Measurements from ENCODE around the gene SORT1.

Gene SORT1

DNA sequence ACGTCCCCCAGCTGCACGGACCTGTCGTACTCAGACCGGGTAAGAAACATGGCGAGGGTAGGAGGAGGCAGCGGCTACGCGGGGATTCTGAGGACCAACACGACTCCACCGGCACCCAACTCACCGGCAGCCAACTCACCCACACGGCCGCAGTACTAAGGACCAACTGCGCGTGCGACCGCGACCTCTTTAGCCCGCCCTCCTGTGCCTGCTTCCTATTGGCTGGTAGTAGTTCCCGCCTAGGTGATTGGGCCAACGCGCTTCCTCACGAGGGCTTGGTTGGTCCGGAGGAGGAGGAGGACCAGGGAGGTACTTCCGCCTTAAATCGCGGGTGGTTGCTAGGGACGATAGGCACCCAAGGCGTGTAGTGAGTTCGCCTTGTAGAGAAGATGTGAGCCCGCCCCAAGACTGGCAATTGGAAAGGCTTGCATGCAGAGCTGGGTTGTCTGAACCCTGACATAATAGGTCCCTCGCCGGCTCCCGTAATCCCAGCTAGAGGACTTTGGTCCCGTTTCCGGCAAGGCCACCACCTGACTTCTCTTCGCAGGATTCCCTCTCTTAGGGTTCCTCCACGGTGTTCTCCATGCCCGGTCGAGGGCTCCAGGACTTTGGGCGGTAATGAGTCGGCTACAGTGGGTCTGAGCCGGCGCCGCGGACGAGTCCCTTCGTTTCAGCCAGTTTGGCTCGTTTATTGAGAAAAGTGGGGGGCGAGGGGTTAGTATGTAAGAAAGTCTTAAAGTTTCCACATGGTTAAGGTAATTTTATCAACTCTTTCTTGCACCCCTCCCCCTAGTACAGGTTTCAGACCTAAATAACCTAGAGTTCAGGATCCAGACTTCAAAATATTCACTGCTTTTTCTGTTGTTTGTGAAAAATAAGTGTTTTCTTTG, 28.8 kb upstream of the SORT1 start, which contains the start of gene PSMA5:
PSMA5 (minus strand) TSS at position 168 of the 890 bp plus-strand sequence; CDS start at position 50, 118 bp downstream.
- Histone ChIP-seq H3K9me3 (ENCODE audit: control insufficient read depth, low read length) (no peaks in the 10 kb centered on the region), H3K36me3 (ENCODE audit: control insufficient read depth, insufficient read depth, low read length) (peaks cover under 1% of the 10 kb centered on the region), H3K27ac (ENCODE audit: insufficient read depth, low read length, poor library complexity, severe bottlenecking) (peak within 1 kb of the TSS; percentile 91), H3K27me3 (replicated peaks; ENCODE audit: control insufficient read depth, insufficient read depth, low read length, poor library complexity, severe bottlenecking) (no peaks in the 10 kb centered on the region), H3K4me3 (ENCODE audit: insufficient read depth, low read depth, low read length, poor library complexity, severe bottlenecking) (peak within 1 kb of the TSS; percentile 73), H3K4me1 (ENCODE audit: control insufficient read depth, insufficient read depth, low read length, poor library complexity, severe bottlenecking) (peaks cover 7% of the 10 kb centered on the region)
- peak; percentile 92 to 94 (median 94) for DNase-seq

GRCh38 chr1:109425391-109426280, 27.9 kb upstream of the SORT1 start:
- H3K36me3 ChIP-seq (ENCODE audit: control insufficient read depth, insufficient read depth, low read length), result peaks cover 9% of the 10 kb centered on the region
- H3K4me3 ChIP-seq (ENCODE audit: insufficient read depth, low read depth, low read length, poor library complexity, severe bottlenecking), result peak overlapping the region; percentile 73
- peak in 2 of 3 donors; percentile 47 to 55 for DNase-seq

GRCh38 chr1:109423498-109423897, 25.8 kb upstream of the SORT1 start:
- no peaks in the 10 kb centered on the region for H3K9me3 ChIP-seq (ENCODE audit: control insufficient read depth, low read length)
- no peak overlapping the region for H3K4me3 ChIP-seq (ENCODE audit: insufficient read depth, low read depth, low read length, poor library complexity, severe bottlenecking)
- peaks cover 25% of the 10 kb centered on the region for H3K36me3 ChIP-seq (ENCODE audit: control insufficient read depth, insufficient read depth, low read length)
- DNase-seq, result no peak
- H3K27me3 ChIP-seq (replicated peaks; ENCODE audit: control insufficient read depth, insufficient read depth, low read length, poor library complexity, severe bottlenecking), result no peaks in the 10 kb centered on the region
- peaks cover 7% of the 10 kb centered on the region for H3K4me1 ChIP-seq (ENCODE audit: control insufficient read depth, insufficient read depth, low read length, poor library complexity, severe bottlenecking)
- peak overlapping the region; percentile 26 for H3K27ac ChIP-seq (ENCODE audit: insufficient read depth, low read length, poor library complexity, severe bottlenecking)

More at GRCh38 chr1:109425391-109426280, 27.9 kb upstream of the SORT1 start:
- no peaks in the 10 kb centered on the region for H3K9me3 ChIP-seq (ENCODE audit: control insufficient read depth, low read length)
- peak overlapping the region; percentile 91 for H3K27ac ChIP-seq (ENCODE audit: insufficient read depth, low read length, poor library complexity, severe bottlenecking)
- H3K4me1 ChIP-seq (ENCODE audit: control insufficient read depth, insufficient read depth, low read length, poor library complexity, severe bottlenecking), result peaks cover 7% of the 10 kb centered on the region
- no peaks in the 10 kb centered on the region for H3K27me3 ChIP-seq (replicated peaks; ENCODE audit: control insufficient read depth, insufficient read depth, low read length, poor library complexity, severe bottlenecking)

- no peak for DNase-seq
- H3K4me3 ChIP-seq (ENCODE audit: insufficient read depth, low read depth, low read length, poor library complexity, severe bottlenecking), result no peak overlapping the region
- no peak overlapping the region for H3K27ac ChIP-seq (ENCODE audit: insufficient read depth, low read length, poor library complexity, severe bottlenecking)
- H3K27me3 ChIP-seq (replicated peaks; ENCODE audit: control insufficient read depth, insufficient read depth, low read length, poor library complexity, severe bottlenecking), result no peaks in the 10 kb centered on the region
- H3K36me3 ChIP-seq (ENCODE audit: control insufficient read depth, insufficient read depth, low read length), result peaks cover 88% of the 10 kb centered on the region
- no peaks in the 10 kb centered on the region for H3K9me3 ChIP-seq (ENCODE audit: control insufficient read depth, low read length)
- H3K4me1 ChIP-seq (ENCODE audit: control insufficient read depth, insufficient read depth, low read length, poor library complexity, severe bottlenecking), result no peaks in the 10 kb centered on the region
Observed at GRCh38 chr1:109412551-109412950, 14.8 kb upstream of the SORT1 start.

DNA sequence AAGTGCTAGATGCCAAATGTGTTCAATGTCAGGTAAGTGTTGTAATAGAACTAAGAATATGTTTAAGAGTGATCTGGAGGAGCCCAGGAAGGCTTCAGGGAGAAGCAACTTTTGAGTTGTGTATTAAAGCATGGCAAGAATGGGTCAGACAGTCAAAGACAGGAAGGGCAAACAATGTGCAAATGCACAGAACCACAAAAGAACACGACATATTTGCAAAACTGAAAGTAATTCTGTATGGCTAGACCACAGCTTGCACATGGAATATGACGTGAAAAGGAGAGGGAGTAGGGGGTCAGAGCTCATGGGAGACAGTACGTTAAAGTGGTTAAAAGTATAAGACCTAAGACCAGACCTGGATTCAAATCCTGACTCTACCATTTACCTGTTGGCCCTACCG, 7.1 kb upstream of the SORT1 start:
- DNase-seq, result no peak
- Histone ChIP-seq H3K4me1 (ENCODE audit: control insufficient read depth, insufficient read depth, low read length, poor library complexity, severe bottlenecking) (no peaks in the 10 kb centered on the region), H3K4me3 (ENCODE audit: insufficient read depth, low read depth, low read length, poor library complexity, severe bottlenecking) (no peak overlapping the region), H3K36me3 (ENCODE audit: control insufficient read depth, insufficient read depth, low read length) (peaks cover 45% of the 10 kb centered on the region), H3K9me3 (ENCODE audit: control insufficient read depth, low read length) (no peaks in the 10 kb centered on the region), H3K27me3 (replicated peaks; ENCODE audit: control insufficient read depth, insufficient read depth, low read length, poor library complexity, severe bottlenecking) (no peaks in the 10 kb centered on the region), H3K27ac (ENCODE audit: insufficient read depth, low read length, poor library complexity, severe bottlenecking) (no peak overlapping the region)

- Histone ChIP-seq H3K9me3 (ENCODE audit: control insufficient read depth, low read length) (no peaks in the 10 kb centered on the region), H3K36me3 (ENCODE audit: control insufficient read depth, insufficient read depth, low read length) (peaks cover 21% of the 10 kb centered on the region), H3K4me3 (ENCODE audit: insufficient read depth, low read depth, low read length, poor library complexity, severe bottlenecking) (no peak overlapping the region), H3K27me3 (replicated peaks; ENCODE audit: control insufficient read depth, insufficient read depth, low read length, poor library complexity, severe bottlenecking) (peaks cover 1% of the 10 kb centered on the region), H3K4me1 (ENCODE audit: control insufficient read depth, insufficient read depth, low read length, poor library complexity, severe bottlenecking) (peaks cover 8% of the 10 kb centered on the region), H3K27ac (ENCODE audit: insufficient read depth, low read length, poor library complexity, severe bottlenecking) (no peak overlapping the region)
- no peak for DNase-seq
Observed at GRCh38 chr1:109402025-109402424, 4.3 kb upstream of the SORT1 start.

GRCh38 chr1:109400035-109400655, 2.4 kb upstream of the SORT1 start:
- Histone ChIP-seq H3K4me1 (ENCODE audit: control insufficient read depth, insufficient read depth, low read length, poor library complexity, severe bottlenecking) (peaks cover 11% of the 10 kb centered on the region), H3K27me3 (replicated peaks; ENCODE audit: control insufficient read depth, insufficient read depth, low read length, poor library complexity, severe bottlenecking) (peaks cover 11% of the 10 kb centered on the region), H3K27ac (ENCODE audit: insufficient read depth, low read length, poor library complexity, severe bottlenecking) (no peak overlapping the region), H3K4me3 (ENCODE audit: insufficient read depth, low read depth, low read length, poor library complexity, severe bottlenecking) (no peak overlapping the region), H3K9me3 (ENCODE audit: control insufficient read depth, low read length) (no peaks in the 10 kb centered on the region), H3K36me3 (ENCODE audit: control insufficient read depth, insufficient read depth, low read length) (peaks cover 15% of the 10 kb centered on the region)
- DNase-seq, result no peak

DNA sequence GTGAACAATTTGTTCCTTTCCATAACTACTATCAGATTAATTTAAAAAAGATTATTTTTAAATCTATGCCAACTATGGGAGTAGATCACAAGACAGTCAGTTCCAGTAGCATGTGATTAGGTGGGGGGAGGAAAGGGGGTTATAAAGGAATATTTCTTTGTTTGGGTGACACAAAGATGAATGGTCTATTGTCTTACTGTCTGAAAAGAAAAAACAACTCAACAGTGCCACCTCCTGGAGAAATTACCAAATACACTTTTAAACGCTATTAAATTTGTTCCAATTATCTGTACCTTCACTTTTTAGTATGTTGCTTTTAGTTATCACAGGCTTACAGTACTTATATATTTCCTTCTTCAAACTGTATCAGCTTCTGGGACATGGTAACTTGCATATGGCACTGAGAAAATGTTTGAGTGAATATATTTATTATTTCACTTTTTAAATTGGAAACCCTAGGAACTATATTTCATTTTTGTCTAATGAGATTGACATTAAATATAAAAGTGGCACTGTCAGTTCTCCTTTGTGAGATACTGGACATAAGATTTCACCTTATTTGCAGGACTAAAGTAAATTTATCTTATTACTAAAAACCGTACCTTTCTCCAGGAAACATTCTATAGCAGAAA, 1.7 kb upstream of the SORT1 start:
- DNase-seq, result no peak
- Histone ChIP-seq H3K36me3 (ENCODE audit: control insufficient read depth, insufficient read depth, low read length) (peaks cover 12% of the 10 kb centered on the region), H3K9me3 (ENCODE audit: control insufficient read depth, low read length) (no peaks in the 10 kb centered on the region), H3K27ac (ENCODE audit: insufficient read depth, low read length, poor library complexity, severe bottlenecking) (no peak overlapping the region), H3K4me3 (ENCODE audit: insufficient read depth, low read depth, low read length, poor library complexity, severe bottlenecking) (no peak overlapping the region), H3K27me3 (replicated peaks; ENCODE audit: control insufficient read depth, insufficient read depth, low read length, poor library complexity, severe bottlenecking) (peaks cover 13% of the 10 kb centered on the region), H3K4me1 (ENCODE audit: control insufficient read depth, insufficient read depth, low read length, poor library complexity, severe bottlenecking) (peaks cover 11% of the 10 kb centered on the region)
